Measurements from ENCODE around the gene SLC6A20.

SLC6A20 gene

GRCh38 chr3:45729614-45730013, 66.7 kb downstream of the SLC6A20 start:
- Histone ChIP-seq H3K27ac (no peak overlapping the region), H3K4me3 (no peak overlapping the region), H3K27me3 (no peaks in the 10 kb centered on the region), H3K36me3 (peaks cover 37 to 66% (median 53%) of the 10 kb centered on the region in 3 donors), H3K9me3 (no peaks in the 10 kb centered on the region), H3K4me1 (no peaks in the 10 kb centered on the region)
- DNase-seq = no peak
- TF ChIP-seq CTCF (IDR thresholded peaks at IDR 0.05) = no peak
- intact Hi-C loops (cut with DNase I; ENCODE audit: low total_unique reads) = no loop called here

DNA sequence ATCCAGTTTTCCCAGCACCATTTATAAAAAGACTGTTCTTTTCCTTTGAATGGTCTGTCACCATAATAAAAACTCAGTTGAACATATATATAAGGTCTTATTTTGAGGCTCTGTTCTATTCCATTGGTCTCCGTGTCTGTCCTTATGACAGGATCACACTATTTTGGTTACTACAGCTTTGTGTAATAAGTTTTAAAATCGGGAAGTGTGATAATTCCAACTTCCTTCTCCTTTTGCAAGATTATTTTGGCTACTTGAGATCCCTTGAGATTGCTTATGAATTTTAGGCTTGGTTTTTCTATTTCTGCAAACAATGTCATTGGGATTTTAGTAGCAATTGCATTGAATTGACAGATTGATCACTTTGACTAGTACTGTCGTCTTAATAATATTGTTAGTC, 71.4 kb downstream of the SLC6A20 start:
- no peak for TF ChIP-seq CTCF (IDR thresholded peaks at IDR 0.05)
- DNase-seq = no peak
- Histone ChIP-seq H3K27ac (no peak overlapping the region), H3K9me3 (no peaks in the 10 kb centered on the region), H3K4me1 (no peaks in the 10 kb centered on the region), H3K27me3 (no peaks in the 10 kb centered on the region), H3K4me3 (no peak overlapping the region), H3K36me3 (peaks cover 24 to 55% (median 26%) of the 10 kb centered on the region in 3 donors)
- intact Hi-C loops (cut with DNase I; ENCODE audit: low total_unique reads) = no loop called here

DNA sequence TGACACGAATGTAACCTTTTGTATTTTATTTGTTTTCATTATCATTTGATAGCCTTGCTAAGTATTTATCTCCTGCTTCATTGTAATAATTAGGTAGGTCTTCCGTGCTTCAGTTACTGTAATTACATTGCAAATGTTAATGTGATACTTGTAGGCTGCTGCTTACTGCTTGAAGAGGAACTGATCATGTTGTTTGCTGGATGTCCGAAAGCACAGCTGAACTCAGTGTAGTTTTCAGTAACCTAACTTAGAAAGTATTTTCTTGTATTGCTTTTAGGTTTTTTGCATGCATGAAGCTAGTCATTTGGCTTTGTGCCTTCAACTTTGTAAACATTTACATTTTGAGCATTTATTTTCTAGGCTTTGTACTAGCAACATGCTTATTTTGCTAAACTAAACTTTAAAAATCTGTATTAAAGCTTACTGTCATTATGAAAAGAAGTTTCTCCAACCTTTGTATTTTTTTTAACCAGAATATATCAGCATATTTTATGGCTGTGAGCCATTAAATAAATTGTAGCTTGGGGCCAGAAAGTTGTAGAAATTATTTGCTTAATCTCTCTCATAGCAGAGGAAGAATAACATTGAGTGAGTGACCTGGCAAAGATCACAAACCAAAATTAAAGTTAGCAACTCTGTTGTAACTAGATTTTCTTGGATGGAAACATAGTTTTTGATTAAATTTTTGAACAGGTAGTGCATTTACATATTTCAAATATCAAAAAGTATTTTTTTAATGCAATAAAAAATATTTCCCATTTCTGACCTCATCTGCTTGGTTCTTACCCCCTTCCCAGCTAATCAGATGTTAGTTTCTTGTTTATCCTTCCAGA, 76.5 kb downstream of the SLC6A20 start:
- peaks cover 26 to 65% (median 52%) of the 10 kb centered on the region in 3 donors for H3K36me3 ChIP-seq

DNA sequence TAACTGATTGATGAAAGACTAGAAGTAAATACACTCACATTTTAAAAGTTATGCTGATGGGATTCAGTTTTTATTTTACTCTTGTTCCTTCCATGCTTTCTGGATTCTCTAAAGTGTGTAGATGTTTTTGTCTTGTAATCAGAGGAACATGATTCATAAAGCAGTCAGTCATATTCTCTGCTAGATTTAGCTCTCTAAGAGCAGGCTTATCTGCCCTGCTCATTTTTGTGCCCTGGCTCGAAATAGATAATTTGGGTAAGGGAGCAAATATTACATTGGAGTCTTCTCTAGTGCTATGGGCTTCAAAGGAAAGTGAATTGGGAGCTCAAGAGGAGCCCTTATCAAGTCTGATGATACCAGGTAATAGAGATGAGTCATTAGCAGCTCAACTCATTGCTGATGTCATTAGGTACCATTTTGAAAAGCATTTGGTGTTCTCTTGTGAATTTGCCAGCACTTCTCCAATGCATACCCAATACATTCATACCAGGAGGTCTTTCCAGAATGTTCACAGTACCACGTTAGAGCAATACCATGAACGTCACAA, 79.5 kb downstream of the SLC6A20 start:
- H3K36me3 ChIP-seq = peaks cover 17 to 63% (median 51%) of the 10 kb centered on the region in 3 donors
- TF ChIP-seq CTCF (IDR thresholded peaks at IDR 0.05) = no peak
- H3K9me3 ChIP-seq = no peaks in the 10 kb centered on the region
- no peaks in the 10 kb centered on the region for H3K4me1 ChIP-seq
- H3K4me3 ChIP-seq = no peak overlapping the region
- H3K27me3 ChIP-seq = no peaks in the 10 kb centered on the region
- intact Hi-C loops (cut with DNase I; ENCODE audit: low total_unique reads) = no loop called here
- no peak for DNase-seq
- no peak overlapping the region for H3K27ac ChIP-seq

More for the DNA sequence above, 76.5 kb downstream of the SLC6A20 start:
- Histone ChIP-seq H3K27ac (no peak overlapping the region), H3K27me3 (no peaks in the 10 kb centered on the region), H3K4me1 (no peaks in the 10 kb centered on the region), H3K4me3 (no peak overlapping the region), H3K9me3 (no peaks in the 10 kb centered on the region)
- no peak for TF ChIP-seq CTCF (IDR thresholded peaks at IDR 0.05)
- intact Hi-C loops (cut with DNase I; ENCODE audit: low total_unique reads) = no loop called here
- DNase-seq = no peak

GRCh38 chr3:45715945-45716344, 80.4 kb downstream of the SLC6A20 start:
- no peaks in the 10 kb centered on the region for H3K4me1 ChIP-seq
- no peak overlapping the region for H3K4me3 ChIP-seq
- intact Hi-C loops (cut with DNase I; ENCODE audit: low total_unique reads) = no loop called here
- no peak overlapping the region for H3K27ac ChIP-seq
- peaks cover 15 to 66% (median 57%) of the 10 kb centered on the region in 3 donors for H3K36me3 ChIP-seq
- DNase-seq = no peak
- H3K27me3 ChIP-seq = no peaks in the 10 kb centered on the region
- TF ChIP-seq CTCF (IDR thresholded peaks at IDR 0.05) = no peak
- H3K9me3 ChIP-seq = no peaks in the 10 kb centered on the region
